ENCODE data around the gene UBE2D2. TPM values are rescaled to one million over a fixed set of nuclear protein-coding genes. Genes with fewer than 3 reads are reported as not detected.
"Not testable (repeated sequence)": the region's sequence is repeated elsewhere in the genome, so short reads cannot be mapped to it uniquely, and the experiment has no call there.

Gene UBE2D2
- polyA plus RNA-seq, 1 donor from 2014 or later = 118 TPM

- Histone ChIP-seq H4K20me1 (ENCODE audit: insufficient read depth) (no peaks in the 10 kb centered on the region), H3K9me2 (ENCODE audit: insufficient read depth, low read length) (no peaks in the 10 kb centered on the region), H3F3A (ENCODE audit: insufficient read depth, low read length, poor library complexity, severe bottlenecking) (no peaks in the 10 kb centered on the region), H3K27ac (ENCODE audit: low read length) (no peak overlapping the region), H3K9ac (ENCODE audit: low read length) (no peak overlapping the region), H3K27me3 (ENCODE audit: insufficient read depth, low read depth, low read length) (no peaks in the 10 kb centered on the region), H2AFZ (ENCODE audit: low read depth, low read length) (no peak overlapping the region), H3K79me2 (replicated peaks; ENCODE audit: insufficient read depth, low read length) (peaks cover 16% of the 10 kb centered on the region), H3K4me2 (ENCODE audit: low read length) (no peak overlapping the region), H3K4me3 (ENCODE audit: low read length) (no peak overlapping the region), H3K9me3 (ENCODE audit: low read length) (no peaks in the 10 kb centered on the region), H3K36me3 (ENCODE audit: insufficient read depth, low read length) (peaks cover 10% of the 10 kb centered on the region)
- no peak for TF ChIP-seq MXI1 (conservative IDR thresholded peaks at IDR 0.05; ENCODE audit: poor library complexity, severe bottlenecking)
- no peak for TF ChIP-seq CTCF (IDR thresholded peaks at IDR 0.05; ENCODE audit: poor library complexity, severe bottlenecking)
- TF ChIP-seq EP300 (conservative IDR thresholded peaks at IDR 0.05; ENCODE audit: poor library complexity, severe bottlenecking) = no peak
- no peak for TF ChIP-seq TAF1 (IDR thresholded peaks at IDR 0.05; ENCODE audit: low read depth)
- TF ChIP-seq SMC3 (conservative IDR thresholded peaks at IDR 0.05; ENCODE audit: poor library complexity) = no peak
- no peak for TF ChIP-seq EZH2 (IDR thresholded peaks at IDR 0.05; ENCODE audit: borderline replicate concordance, insufficient read depth, low read length, poor library complexity, severe bottlenecking)
- TF ChIP-seq REST (IDR thresholded peaks at IDR 0.05; ENCODE audit: borderline replicate concordance) = no peak
- no peak for TF ChIP-seq POLR2AphosphoS5 (IDR thresholded peaks at IDR 0.05)
- no peak for TF ChIP-seq RAD21 (conservative IDR thresholded peaks at IDR 0.05)
These were observed 40.3 kb downstream of the UBE2D2 start for GRCh38 chr5:139601429-139601828.

GRCh38 chr5:139601948-139602347 is 40.8 kb downstream of the UBE2D2 start:
- peaks cover 16% of the 10 kb centered on the region for H3K79me2 ChIP-seq (replicated peaks; ENCODE audit: insufficient read depth, low read length)
- H3K36me3 ChIP-seq (ENCODE audit: insufficient read depth, low read length); H3K9me3 ChIP-seq (ENCODE audit: low read length); H3K4me2 ChIP-seq (ENCODE audit: low read length); H3K27me3 ChIP-seq (ENCODE audit: insufficient read depth, low read depth, low read length); H3K4me3 ChIP-seq (ENCODE audit: low read length); H3F3A ChIP-seq (ENCODE audit: insufficient read depth, low read length, poor library complexity, severe bottlenecking); H2AFZ ChIP-seq (ENCODE audit: low read depth, low read length); H4K20me1 ChIP-seq (ENCODE audit: insufficient read depth); H3K9me2 ChIP-seq (ENCODE audit: insufficient read depth, low read length); H3K9ac ChIP-seq (ENCODE audit: low read length); H3K27ac ChIP-seq (ENCODE audit: low read length): not testable (repeated sequence)

- Histone ChIP-seq H3F3A (ENCODE audit: insufficient read depth, low read length, poor library complexity, severe bottlenecking) (no peaks in the 10 kb centered on the region), H4K20me1 (ENCODE audit: insufficient read depth) (no peaks in the 10 kb centered on the region), H3K79me2 (replicated peaks; ENCODE audit: insufficient read depth, low read length) (peaks cover 4% of the 10 kb centered on the region), H3K9ac (ENCODE audit: low read length) (no peak overlapping the region), H3K36me3 (ENCODE audit: insufficient read depth, low read length) (peaks cover 5% of the 10 kb centered on the region), H3K4me2 (ENCODE audit: low read length) (no peak overlapping the region), H2AFZ (ENCODE audit: low read depth, low read length) (no peak overlapping the region), H3K27me3 (ENCODE audit: insufficient read depth, low read depth, low read length) (no peaks in the 10 kb centered on the region), H3K27ac (ENCODE audit: low read length) (no peak overlapping the region), H3K4me3 (ENCODE audit: low read length) (no peak overlapping the region), H3K9me2 (ENCODE audit: insufficient read depth, low read length) (no peaks in the 10 kb centered on the region), H3K9me3 (ENCODE audit: low read length) (no peaks in the 10 kb centered on the region)
- TF ChIP-seq REST (IDR thresholded peaks at IDR 0.05; ENCODE audit: borderline replicate concordance) (no peak), SMC3 (conservative IDR thresholded peaks at IDR 0.05; ENCODE audit: poor library complexity) (no peak), EP300 (conservative IDR thresholded peaks at IDR 0.05; ENCODE audit: poor library complexity, severe bottlenecking) (no peak), POLR2AphosphoS5 (IDR thresholded peaks at IDR 0.05) (no peak), CTCF (IDR thresholded peaks at IDR 0.05; ENCODE audit: poor library complexity, severe bottlenecking) (no peak), RAD21 (conservative IDR thresholded peaks at IDR 0.05) (no peak), TAF1 (IDR thresholded peaks at IDR 0.05; ENCODE audit: low read depth) (no peak)
These were observed 44.7 kb downstream of the UBE2D2 start for GRCh38 chr5:139605887-139606286.
